GOT3 (cell line): ENCODE data around the gene PIR.
A peak's percentile ranks its signal among the peaks of the same experiment; 100 is the strongest.

ENCODE experiments used
- DNase-seq: peaks from one replicate; lab custom pipeline; 2025; ENCODE audit warnings: mixed read lengths; lab: John Stamatoyannopoulos, UW

PIR gene

GRCh38 chrX:15483891-15484290 is 9.2 kb downstream of the PIR start:
- no peak for DNase-seq

GRCh38 chrX:15475486-15475885 is 17.6 kb downstream of the PIR start:
- no peak for DNase-seq

GRCh38 chrX:15475021-15475420 is 18.1 kb downstream of the PIR start:
- DNase-seq = no peak

- no peak for DNase-seq
Measured at GRCh38 chrX:15474028-15474427, 19.1 kb downstream of the PIR start.

- DNase-seq = no peak
Measured at GRCh38 chrX:15472531-15472930, 20.6 kb downstream of the PIR start.

GRCh38 chrX:15471028-15471427 is 22.1 kb downstream of the PIR start:
- DNase-seq = peak; percentile 56

GRCh38 chrX:15469613-15470012 is 23.5 kb downstream of the PIR start:
- DNase-seq = no peak

- no peak for DNase-seq
Measured at GRCh38 chrX:15468036-15468435, 25.1 kb downstream of the PIR start.

- no peak for DNase-seq
Measured at GRCh38 chrX:15465896-15466651, 27.1 kb downstream of the PIR start.

- DNase-seq = no peak
Measured at GRCh38 chrX:15465347-15465746, 27.8 kb downstream of the PIR start.

GRCh38 chrX:15464704-15465103 is 28.4 kb downstream of the PIR start:
- no peak for DNase-seq

- DNase-seq = no peak
Measured at GRCh38 chrX:15451913-15452312, 41.2 kb downstream of the PIR start.

- DNase-seq = no peak
Measured at GRCh38 chrX:15448010-15448639, 45.0 kb downstream of the PIR start.

- no peak for DNase-seq
Measured at GRCh38 chrX:15441464-15441863, 51.7 kb downstream of the PIR start.

GRCh38 chrX:15438332-15438731 is 54.8 kb downstream of the PIR start:
- DNase-seq = no peak

- no peak for DNase-seq
Measured at GRCh38 chrX:15437724-15438123, 55.4 kb downstream of the PIR start.

GRCh38 chrX:15435836-15436619 is 57.1 kb downstream of the PIR start:
- no peak for DNase-seq

- DNase-seq = no peak
Measured at GRCh38 chrX:15434205-15434604, 58.9 kb downstream of the PIR start.

- DNase-seq = no peak
Measured at GRCh38 chrX:15430584-15430983, 62.5 kb downstream of the PIR start.

- no peak for DNase-seq
Measured at GRCh38 chrX:15430076-15430475, 63.1 kb downstream of the PIR start.

- no peak for DNase-seq
Measured at GRCh38 chrX:15425024-15425423, 68.1 kb downstream of the PIR start.

- no peak for DNase-seq
Measured at GRCh38 chrX:15418707-15419181, 74.4 kb downstream of the PIR start.
